Neural crest cell (in vitro differentiated cells): ENCODE measurements around the gene IQCB1. TPM values are rescaled to one million over a fixed set of nuclear protein-coding genes. Genes with fewer than 3 reads are reported as not detected.

ENCODE experiments used
- DNase-seq: peaks from one replicate; pipeline ENCODE4 v3.0.0; 2021; ENCODE audit warnings: low read depth, mixed read lengths, low spot score
- H3K27ac Mint-ChIP-seq: one replicate; pipeline ENCODE4 v1.8.0; 2021; ENCODE audit warnings: mild to moderate bottlenecking, mixed read lengths; ENCODE audit not compliant: unreplicated experiment
- H3K27me3 Mint-ChIP-seq: 2 replicates; pipeline ENCODE4 v1.8.0; 2021; ENCODE audit warnings: low read depth, mild to moderate bottlenecking, mixed read lengths
- H3K36me3 Mint-ChIP-seq: 2 replicates; pipeline ENCODE4 v1.8.0; 2021; ENCODE audit warnings: low read depth, mild to moderate bottlenecking, mixed read lengths
- H3K4me1 Mint-ChIP-seq: 2 replicates; pipeline ENCODE4 v1.8.0; 2021; ENCODE audit warnings: mixed read lengths
- H3K4me3 Mint-ChIP-seq: one replicate; pipeline ENCODE4 v1.8.0; 2021; ENCODE audit warnings: mild to moderate bottlenecking, mixed read lengths
- H3K9me3 Mint-ChIP-seq: 2 replicates; pipeline ENCODE4 v1.8.0; 2021; ENCODE audit warnings: mixed read lengths
- CTCF ChIP-seq: fragments of 200-600 bp; sonication (generic); conservative IDR thresholded peaks from 2 replicates; pipeline ENCODE4 v1.5.0; 2021; ENCODE audit warnings: antibody characterized with exemption, mild to moderate bottlenecking
- total RNA-seq: library from RNA; stranded (reverse); gene quantifications from 2 replicates; pipeline ENCODE4 v1.2.1, GENCODE V29; 2021

The IQCB1 gene
- total RNA-seq, 1 donor from 2014 or later: 47.2 TPM

GRCh38 chr3:121759541-121760202, 75.2 kb downstream of the IQCB1 start:
- Mint-ChIP-seq H3K27me3 (peaks cover 63% of the 10 kb centered on the region), H3K4me1 (no peaks in the 10 kb centered on the region), H3K27ac (no peak overlapping the region), H3K36me3 (no peaks in the 10 kb centered on the region), H3K9me3 (no peaks in the 10 kb centered on the region), H3K4me3 (no peak overlapping the region)
- no peak for DNase-seq
- TF ChIP-seq CTCF: no peak

- no peak overlapping the region for H3K27ac Mint-ChIP-seq
- H3K4me3 Mint-ChIP-seq: no peak overlapping the region
- DNase-seq: no peak
- TF ChIP-seq CTCF: no peak
- no peaks in the 10 kb centered on the region for H3K4me1 Mint-ChIP-seq
- H3K36me3 Mint-ChIP-seq: no peaks in the 10 kb centered on the region
- peaks cover 69% of the 10 kb centered on the region for H3K27me3 Mint-ChIP-seq
- H3K9me3 Mint-ChIP-seq: no peaks in the 10 kb centered on the region
Observed at GRCh38 chr3:121758727-121759450, 76.0 kb downstream of the IQCB1 start.

- peaks cover 72% of the 10 kb centered on the region for H3K27me3 Mint-ChIP-seq
- no peak overlapping the region for H3K27ac Mint-ChIP-seq
- no peaks in the 10 kb centered on the region for H3K36me3 Mint-ChIP-seq
- H3K9me3 Mint-ChIP-seq: no peaks in the 10 kb centered on the region
- no peaks in the 10 kb centered on the region for H3K4me1 Mint-ChIP-seq
- no peak for TF ChIP-seq CTCF
- H3K4me3 Mint-ChIP-seq: no peak overlapping the region
- DNase-seq: no peak
Observed at GRCh38 chr3:121757812-121758545, 76.9 kb downstream of the IQCB1 start.

- TF ChIP-seq CTCF: no peak
- H3K4me3 Mint-ChIP-seq: no peak overlapping the region
- H3K27ac Mint-ChIP-seq: no peak overlapping the region
Observed at GRCh38 chr3:121757087-121757811, 77.6 kb downstream of the IQCB1 start.

GRCh38 chr3:121752772-121753171, 82.1 kb downstream of the IQCB1 start:
- no peak overlapping the region for H3K27ac Mint-ChIP-seq
- no peaks in the 10 kb centered on the region for H3K4me1 Mint-ChIP-seq
- no peak for DNase-seq
- H3K9me3 Mint-ChIP-seq: no peaks in the 10 kb centered on the region
- no peak for TF ChIP-seq CTCF
- no peaks in the 10 kb centered on the region for H3K36me3 Mint-ChIP-seq
- no peak overlapping the region for H3K4me3 Mint-ChIP-seq
- H3K27me3 Mint-ChIP-seq: peaks cover 63% of the 10 kb centered on the region

More at GRCh38 chr3:121757087-121757811, 77.6 kb downstream of the IQCB1 start:
- DNase-seq: no peak
- Mint-ChIP-seq H3K4me1 (no peaks in the 10 kb centered on the region), H3K9me3 (no peaks in the 10 kb centered on the region), H3K27me3 (peaks cover 75% of the 10 kb centered on the region), H3K36me3 (no peaks in the 10 kb centered on the region)
